GM18861 (cell line): Measurements from ENCODE around the gene AHCYL2.
"Not testable (repeated sequence)": the region's sequence is repeated elsewhere in the genome, so short reads cannot be mapped to it uniquely, and the experiment has no call there.

Experiments
- ATAC-seq: cut with Tn5 transposase; IDR thresholded peaks from one replicate; pipeline ENCODE4 v1.9.1; 2021; ENCODE audit not compliant: unreplicated experiment

AHCYL2 gene

DNA sequence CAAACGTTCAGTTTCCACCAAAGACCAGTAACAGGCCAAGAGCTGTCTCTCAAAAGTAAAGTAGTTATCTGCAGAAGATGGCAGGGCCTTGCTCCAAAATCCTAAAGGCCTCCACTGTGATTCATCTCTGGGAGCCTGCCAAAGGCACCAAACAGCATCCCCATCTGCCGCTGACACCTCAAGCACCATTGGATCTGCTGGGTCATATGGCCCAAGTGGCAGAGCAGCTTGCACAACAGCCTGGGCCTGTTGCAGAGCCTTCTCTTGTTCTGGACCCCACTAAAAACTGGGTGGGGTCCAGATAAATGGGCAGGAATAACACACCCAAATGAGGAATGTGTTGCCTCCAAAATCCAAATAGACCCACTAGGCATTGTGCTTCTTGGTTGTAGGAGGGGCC, 222.1 kb downstream of the AHCYL2 start:
- ATAC-seq, result not testable (repeated sequence)

DNA sequence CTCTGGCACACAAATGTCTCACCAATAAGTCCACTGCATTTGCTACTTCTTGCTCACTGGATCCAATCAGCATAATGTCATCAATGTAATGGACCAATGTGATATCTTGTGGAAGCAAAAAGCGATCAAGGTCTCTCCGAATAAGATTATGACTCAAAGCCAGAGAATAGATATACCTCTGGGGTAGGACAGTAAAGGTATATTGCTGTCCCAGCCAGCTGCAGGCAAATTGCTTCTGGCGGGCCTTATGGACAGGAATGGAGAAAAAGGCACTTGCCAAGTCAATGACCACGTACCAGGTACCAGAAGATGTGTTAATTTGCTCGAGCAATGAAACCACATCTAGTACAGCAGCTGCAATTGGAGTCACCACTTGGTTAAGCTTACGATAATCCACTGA, 222.6 kb downstream of the AHCYL2 start:
- ATAC-seq, result not testable (repeated sequence)

GRCh38 chr7:129448608-129449007, 223.8 kb downstream of the AHCYL2 start:
- ATAC-seq, result not testable (repeated sequence)

GRCh38 chr7:129450295-129450694, 225.5 kb downstream of the AHCYL2 start:
- no peak for ATAC-seq

GRCh38 chr7:129452589-129453231, 227.9 kb downstream of the AHCYL2 start:
- ATAC-seq, result no peak

DNA sequence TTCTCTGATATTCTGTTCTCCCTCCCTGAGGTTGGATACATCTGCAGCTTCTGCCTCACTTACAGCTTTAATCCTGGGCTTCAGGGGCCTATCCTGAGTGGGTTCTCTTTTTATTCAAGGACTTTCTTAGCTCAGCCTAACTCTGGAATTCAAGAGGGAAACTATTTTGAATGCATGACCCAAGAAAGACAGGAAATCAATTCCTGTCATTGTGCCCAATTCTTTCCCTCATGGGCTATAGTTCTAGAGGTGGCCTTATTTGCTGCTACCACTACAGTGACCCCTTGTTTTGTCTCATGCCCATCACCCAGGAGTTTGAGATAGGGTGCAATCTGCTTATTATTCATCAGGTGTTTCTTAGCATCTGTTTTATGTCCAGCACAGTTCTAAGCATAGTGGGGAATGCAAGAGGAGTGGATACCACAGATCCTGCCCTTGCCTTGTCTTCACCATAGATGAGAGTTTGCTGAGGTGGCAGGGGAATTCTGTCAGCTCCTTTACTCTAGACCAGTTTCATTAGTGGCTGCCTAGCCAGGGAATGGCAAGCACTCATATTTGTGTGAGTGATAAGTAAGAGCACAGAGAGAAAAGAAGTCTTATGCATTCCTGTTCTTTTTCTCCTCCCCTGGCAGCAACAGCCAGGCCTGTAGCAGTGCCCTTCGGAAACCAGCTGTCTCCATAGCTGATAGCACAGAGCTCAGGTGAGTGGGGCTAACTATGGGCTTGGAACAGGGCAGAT, 228.8 kb downstream of the AHCYL2 start:
- ATAC-seq, result no peak

- ATAC-seq, result no peak
These were observed 229.4 kb downstream of the AHCYL2 start for GRCh38 chr7:129454249-129454551.

DNA sequence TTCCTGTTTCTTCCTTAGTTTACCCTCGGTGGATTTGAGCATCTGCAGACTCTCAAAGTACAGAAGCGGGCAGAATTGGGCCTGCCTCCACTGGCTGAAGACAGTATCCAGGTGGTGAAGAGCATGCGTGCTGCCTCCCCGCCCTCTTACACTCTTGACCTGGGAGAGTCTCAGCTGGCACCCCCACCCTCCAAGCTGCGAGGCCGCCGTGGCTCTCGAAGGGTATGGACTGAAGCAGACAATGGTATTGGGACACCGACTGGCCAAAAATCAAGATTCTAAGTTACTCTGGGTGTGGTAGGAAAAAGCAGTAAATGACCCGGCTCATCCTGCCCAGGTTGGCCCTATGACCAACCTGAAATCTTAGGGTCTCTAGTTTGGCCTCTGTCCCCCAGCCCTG, 231.6 kb downstream of the AHCYL2 start:
- ATAC-seq, result no peak

GRCh38 chr7:129457101-129457500, 232.3 kb downstream of the AHCYL2 start:
- no peak for ATAC-seq

- ATAC-seq, result no peak
These were observed 233.3 kb downstream of the AHCYL2 start for GRCh38 chr7:129458171-129458570.

GRCh38 chr7:129461809-129462208, 237.0 kb downstream of the AHCYL2 start:
- ATAC-seq, result no peak

DNA sequence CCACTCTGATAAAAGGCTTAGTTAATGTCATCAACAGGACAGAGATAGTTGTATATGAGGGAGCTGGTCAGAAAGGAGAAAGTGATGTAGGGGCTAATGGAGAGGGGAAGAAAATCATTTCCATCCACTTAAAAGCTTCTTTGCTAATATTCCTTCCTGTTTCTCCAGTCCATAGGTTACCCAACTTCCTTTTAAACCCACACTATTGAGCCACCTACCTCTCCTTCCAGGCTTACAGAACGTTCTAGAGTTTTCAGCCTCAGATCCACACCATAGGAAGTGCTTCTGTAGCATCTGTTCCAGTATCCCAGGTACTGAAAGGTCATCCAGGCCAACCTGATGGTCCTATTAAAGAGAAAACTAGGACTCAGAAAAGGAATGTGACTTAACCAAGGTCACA, 237.6 kb downstream of the AHCYL2 start:
- ATAC-seq, result no peak

- no peak for ATAC-seq
These were observed 239.4 kb downstream of the AHCYL2 start for GRCh38 chr7:129464194-129464593.

GRCh38 chr7:129465080-129465479, 240.2 kb downstream of the AHCYL2 start:
- ATAC-seq, result no peak

DNA sequence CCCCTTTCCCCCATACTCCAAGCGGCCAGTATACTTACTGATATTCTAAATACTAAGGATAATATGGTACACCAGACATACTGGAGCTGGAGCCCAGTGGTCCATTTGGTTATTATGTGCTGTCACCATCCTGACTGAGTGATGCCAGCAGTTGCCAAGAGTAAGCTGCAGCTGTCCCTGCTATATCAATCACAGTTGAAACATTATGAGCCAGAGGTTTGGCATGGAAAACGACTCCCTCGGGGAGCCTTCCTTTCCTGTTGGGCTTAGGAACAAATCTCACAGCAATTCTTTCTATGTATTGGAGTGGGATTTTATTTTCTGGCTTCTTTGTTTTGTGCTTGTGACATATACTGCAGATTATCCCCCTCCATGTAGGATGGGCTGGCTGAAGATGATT, 242.0 kb downstream of the AHCYL2 start:
- ATAC-seq, result no peak

GRCh38 chr7:129468087-129468486, 243.3 kb downstream of the AHCYL2 start:
- ATAC-seq, result no peak

- ATAC-seq, result no peak
These were observed 243.7 kb downstream of the AHCYL2 start for GRCh38 chr7:129468547-129468946.

- ATAC-seq, result no peak
These were observed 245.1 kb downstream of the AHCYL2 start for GRCh38 chr7:129469930-129470329.

DNA sequence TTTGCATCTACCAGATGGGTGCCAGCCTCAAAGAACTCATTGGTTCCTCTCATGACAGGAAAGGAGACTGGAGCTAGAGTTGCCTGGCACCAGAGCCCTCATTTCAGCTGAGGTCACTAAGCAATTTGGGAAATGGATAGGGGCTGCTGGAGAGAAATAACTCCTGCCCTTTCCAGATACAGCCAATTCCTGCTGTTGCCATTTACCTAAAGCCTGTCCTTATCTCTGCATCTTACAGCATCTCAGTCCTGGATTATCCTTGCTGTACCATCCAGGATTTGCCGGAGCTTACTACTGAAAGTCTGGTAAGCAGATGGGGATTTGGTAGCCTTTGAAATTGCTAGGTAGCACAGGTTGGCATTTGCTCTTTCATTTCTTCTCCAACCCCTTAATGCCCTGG, 245.6 kb downstream of the AHCYL2 start:
- no peak for ATAC-seq

GRCh38 chr7:129471402-129471827, 246.6 kb downstream of the AHCYL2 start:
- no peak for ATAC-seq

DNA sequence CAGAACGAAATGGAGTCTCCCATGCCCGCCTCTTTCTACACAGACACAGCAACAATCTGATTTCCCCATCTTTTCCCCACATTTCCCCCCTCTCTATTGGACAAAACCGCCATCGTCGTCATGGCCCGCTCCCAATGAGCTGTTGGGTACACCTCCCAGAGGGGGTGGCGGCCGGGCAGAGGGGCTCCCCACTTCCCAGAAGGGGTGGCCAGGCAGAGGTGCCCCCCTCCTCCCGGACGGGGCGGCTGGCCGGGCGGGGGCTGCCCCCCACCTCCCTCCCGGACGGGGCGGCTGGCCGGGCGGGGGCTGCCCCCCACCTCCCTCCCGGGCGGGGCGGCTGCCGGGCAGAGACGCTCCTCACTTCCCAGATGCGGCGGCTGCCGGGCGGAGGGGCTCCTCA, 251.1 kb downstream of the AHCYL2 start:
- ATAC-seq, result not testable (repeated sequence)

DNA sequence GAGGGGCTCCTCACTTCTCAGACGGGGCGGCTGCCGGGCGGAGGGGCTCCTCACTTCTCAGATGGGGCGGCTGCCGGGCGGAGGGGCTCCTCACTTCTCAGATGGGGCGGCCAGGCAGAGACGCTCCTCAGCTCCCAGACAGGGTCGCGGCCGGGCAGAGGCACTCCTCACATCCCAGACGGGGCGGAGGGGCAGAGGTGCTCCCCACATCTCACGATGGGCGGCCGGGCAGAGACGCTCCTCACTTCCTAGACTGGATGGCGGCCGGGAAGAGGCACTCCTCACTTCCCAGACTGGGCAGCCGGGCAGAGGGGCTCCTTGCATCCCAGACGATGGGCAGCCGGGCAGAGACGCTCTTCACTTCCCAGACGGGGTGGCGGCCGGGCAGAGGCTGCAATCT, 251.6 kb downstream of the AHCYL2 start:
- ATAC-seq, result not testable (repeated sequence)
